B cell (primary cell): ENCODE data around the gene CDK6.

Experiments
- EZH2 ChIP-seq: IDR thresholded peaks from 2 replicates; pipeline ENCODE4 v1.6.1; 2012; ENCODE audit warnings: borderline replicate concordance, low read depth, mild to moderate bottlenecking, moderate library complexity, low read length; ENCODE audit not compliant: insufficient read depth, poor library complexity, severe bottlenecking
- TF ChIP-seq, protein P1 (sequence below): fragments of 200-600 bp; IDR thresholded peaks from one replicate; pipeline ENCODE4 v1.8.0; 2022; ENCODE audit warnings: antibody characterized with exemption, mild to moderate bottlenecking

DNA sequence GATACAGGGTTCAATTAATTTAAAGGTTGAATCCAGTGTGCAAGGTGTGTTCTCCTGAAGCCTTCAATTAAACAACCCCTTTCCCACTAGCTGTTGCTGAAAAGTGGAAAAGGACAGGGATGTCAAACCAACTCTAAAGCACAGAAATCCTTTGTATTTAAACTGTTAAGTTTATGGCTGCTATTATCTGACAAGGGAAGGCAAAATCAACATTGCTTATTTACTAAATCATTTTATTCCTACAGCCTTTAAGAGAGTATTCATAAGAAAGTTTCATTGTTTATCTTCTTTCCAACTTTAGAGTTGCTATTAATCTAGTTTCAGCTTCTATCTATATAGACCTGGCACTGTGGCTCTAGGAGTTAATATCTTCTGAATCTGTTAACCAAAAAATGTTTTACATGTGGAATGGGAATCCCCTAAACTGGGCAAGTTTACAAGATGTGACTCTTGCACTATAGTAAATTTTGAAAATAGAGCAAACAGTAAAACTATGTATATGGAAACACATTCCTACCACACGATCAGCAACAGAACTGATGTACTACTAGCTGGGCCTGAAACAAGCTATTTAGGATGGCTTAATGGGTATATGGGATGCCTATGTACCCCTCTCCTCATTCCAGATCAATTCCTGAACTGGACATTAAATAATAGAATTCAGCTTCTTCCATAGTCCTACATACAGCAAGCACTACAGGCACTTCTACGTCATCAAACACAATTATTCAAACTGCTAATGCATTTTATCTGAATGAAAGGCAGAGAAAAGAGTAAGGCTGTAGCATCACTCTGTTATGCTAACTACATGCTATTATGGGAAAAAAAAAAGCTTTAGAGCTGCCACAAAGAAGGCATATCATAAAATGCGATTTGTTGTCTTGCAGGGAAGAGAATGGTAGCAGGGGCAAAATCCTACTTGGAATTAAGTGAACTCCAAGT lies 52.8 kb downstream of the CDK6 start:
- TF ChIP-seq, protein P1, sequence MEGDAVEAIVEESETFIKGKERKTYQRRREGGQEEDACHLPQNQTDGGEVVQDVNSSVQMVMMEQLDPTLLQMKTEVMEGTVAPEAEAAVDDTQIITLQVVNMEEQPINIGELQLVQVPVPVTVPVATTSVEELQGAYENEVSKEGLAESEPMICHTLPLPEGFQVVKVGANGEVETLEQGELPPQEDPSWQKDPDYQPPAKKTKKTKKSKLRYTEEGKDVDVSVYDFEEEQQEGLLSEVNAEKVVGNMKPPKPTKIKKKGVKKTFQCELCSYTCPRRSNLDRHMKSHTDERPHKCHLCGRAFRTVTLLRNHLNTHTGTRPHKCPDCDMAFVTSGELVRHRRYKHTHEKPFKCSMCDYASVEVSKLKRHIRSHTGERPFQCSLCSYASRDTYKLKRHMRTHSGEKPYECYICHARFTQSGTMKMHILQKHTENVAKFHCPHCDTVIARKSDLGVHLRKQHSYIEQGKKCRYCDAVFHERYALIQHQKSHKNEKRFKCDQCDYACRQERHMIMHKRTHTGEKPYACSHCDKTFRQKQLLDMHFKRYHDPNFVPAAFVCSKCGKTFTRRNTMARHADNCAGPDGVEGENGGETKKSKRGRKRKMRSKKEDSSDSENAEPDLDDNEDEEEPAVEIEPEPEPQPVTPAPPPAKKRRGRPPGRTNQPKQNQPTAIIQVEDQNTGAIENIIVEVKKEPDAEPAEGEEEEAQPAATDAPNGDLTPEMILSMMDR = no peak
- TF ChIP-seq EZH2 = no peak
